HG02938 (cell line): ENCODE results near the gene CYP27B1.

Experiments used
- ATAC-seq: cut with Tn5 transposase; IDR thresholded peaks from one replicate; pipeline ENCODE4 v1.9.1; 2021; ENCODE audit warnings: mild to moderate bottlenecking, moderate library complexity; ENCODE audit not compliant: unreplicated experiment

CYP27B1 gene

DNA sequence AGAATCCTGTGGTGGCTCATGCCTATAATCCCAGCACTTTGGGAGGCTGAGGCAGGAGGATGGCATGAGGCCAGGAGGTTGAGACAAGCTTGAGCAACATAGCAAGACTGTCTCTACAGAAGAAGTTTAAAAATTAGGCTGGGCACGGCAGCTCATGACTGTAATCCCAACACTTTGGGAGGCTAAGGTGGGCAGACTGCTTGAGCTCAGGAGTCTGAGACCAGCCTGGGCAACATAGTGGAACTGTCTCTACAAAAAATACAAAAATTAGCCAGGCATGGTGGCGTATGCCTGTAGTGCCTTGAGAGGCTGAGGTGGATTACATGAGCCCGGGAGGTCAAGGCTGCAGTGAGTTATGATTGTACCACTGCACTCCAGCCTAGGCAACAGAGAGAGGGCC is 998 bp upstream of the CYP27B1 start:
- ATAC-seq: no peak

DNA sequence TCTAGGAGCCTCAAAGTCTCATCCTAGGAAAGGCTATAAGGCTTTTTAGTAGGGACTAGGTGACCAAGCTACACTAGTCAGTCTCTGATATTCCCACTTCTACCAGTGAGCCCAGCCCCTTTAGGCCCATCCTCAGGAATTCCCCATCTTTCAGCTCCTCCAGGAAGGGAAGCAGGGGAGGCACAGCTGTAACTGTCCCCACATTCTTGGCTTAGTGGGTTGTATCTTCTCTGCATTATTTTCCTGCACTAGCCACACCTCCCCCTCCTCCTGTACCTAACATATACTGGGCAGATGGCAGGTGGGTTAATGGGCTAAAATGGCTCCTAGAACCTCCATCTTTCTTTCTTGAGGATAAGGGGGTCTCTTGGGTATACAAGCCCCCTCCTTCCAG is 424 bp upstream of the CYP27B1 start:
- ATAC-seq: no peak

DNA sequence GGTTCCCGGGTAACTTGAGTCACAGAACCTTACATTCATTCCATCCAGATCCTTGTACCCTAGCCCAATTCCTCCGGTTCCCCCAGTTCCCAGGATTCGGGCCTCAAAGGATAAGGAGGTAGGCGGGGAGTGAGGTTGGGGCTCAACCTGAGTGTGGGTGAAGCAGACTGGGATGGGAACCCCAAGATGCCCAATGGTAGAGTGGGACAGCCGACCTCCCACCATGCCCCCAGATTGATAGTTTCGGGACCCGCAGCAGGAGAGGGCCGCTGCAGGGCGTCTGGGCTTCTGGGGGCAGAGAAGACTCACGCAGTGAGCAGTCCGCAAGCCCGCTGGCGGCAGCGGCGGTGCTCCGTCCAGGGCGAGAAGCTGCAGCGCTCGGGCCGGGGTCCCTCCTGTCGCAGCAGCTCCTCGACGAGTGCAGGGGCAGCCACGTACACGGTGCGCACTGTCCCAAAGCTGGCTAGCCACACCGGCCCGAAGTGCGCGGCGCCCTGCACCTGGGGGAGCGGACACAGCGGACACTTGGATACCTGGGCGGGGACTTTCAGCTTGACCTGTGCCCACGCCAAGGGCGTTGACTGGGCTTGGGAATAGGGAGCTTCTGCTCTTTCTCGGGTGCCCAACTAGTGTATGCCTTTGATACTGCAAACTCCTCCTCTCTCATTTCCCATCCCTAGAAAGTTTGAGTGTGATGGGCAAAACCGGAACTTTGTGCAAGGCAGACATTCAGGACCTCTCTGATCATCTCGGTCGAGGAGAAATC is 997 bp downstream of the CYP27B1 start:
- no peak for ATAC-seq

DNA sequence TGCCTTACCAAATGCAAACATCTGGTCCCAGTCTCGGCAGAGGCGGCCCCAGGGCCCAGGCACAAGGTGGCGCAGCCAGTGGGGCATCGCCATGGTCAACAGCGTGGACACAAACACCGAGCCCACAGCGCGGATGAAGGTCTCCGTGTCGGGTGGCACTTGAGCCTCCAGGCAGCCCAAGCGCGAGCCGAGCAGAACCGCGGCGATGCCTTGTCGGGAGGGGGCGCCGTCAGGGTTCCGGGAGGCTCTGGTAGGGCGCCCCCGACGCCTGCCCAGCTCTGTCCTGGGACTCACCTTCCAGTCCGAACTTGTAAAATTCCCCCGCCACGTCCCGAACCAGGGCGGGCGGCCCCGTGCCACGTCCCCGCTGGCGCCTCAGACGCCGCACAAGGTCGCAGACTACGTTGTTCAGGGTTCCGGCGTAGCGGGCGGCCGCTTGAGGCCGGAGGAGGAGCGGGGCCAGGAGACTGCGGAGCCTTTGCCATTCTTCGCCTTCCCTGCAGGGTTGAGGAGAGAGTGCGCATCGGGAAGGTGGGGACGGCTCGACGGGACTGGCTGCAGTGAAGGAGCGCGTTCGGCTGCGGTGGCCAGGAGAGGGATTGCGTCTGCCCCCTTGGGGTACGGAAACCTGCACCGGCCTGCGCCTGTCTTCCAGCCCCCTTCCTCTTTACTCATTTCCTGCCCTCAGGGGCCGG is 1.7 kb downstream of the CYP27B1 start:
- peak; percentile 51 for ATAC-seq

DNA sequence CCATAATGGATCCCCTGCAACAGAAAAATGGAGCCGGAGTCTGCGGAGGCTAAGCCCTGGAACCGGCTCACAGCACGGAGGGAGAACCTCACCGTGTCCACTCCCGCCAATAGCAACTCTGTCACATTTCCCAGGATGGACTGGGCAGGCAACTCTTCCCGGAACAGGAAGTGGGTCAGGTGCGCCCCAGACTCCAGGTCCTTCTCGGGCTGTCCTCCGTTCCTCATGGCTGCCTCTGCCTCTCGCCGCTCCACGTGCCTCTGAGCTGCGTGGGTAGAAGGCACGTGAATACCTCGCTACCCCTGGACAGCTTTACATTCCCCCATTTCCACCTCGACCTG is 2.2 kb downstream of the CYP27B1 start:
- no peak for ATAC-seq

DNA sequence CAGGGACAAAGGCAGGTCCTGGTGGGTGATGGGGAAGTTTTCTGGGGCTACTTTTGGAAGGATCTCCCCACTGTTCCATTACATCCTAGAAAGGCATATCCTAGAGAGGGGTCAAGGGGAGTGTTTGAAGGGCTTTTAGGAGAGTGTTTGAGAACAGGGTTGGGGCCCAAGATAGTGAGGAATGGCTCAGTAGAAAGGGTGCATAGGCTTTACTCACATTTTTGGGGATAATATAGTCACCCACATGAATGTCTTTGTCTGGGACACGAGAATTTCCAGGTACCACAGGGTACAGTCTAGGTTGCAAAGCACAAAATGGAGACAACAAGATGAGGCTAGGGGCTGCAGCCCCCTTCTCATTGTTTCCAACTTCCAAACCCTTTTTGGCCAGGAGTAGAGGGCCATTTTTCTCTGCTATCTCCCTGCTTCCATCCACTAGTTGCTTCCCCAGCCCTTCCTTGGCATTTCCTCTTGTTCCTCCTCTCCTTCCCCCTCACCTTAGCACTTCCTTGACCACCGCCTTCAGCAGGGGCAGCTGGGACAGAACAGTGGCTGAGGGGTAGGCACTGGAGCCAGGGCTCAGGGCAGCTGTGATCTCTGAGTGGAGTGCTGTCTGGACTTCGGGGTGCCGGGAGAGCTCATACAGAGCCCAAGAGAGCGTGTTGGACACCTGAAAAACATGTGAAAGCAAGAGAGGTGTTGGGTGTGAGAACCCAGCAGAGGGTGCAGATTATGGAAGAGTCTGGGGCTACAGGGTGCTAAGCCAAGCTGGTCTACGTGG is 2.8 kb downstream of the CYP27B1 start:
- ATAC-seq: no peak

DNA sequence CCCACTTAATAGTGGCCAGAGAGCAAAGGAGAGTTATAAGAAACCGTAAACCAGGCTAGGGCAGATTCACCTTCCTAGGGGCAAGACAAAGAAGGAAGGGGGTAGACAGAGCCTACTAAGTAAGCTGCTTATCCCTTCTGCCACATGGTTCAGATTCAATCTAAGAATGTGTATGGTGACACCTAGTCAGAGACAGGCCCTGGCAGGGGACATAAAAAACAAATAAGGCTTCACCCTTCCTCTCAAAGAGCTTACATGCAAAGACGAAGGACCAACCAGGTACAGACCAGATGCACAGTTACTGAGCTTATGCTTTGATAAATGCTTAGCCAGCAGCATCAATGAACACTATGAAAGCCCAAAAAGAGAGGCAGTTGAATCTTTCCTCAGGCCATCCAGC is 4.4 kb downstream of the CYP27B1 start:
- ATAC-seq: no peak

DNA sequence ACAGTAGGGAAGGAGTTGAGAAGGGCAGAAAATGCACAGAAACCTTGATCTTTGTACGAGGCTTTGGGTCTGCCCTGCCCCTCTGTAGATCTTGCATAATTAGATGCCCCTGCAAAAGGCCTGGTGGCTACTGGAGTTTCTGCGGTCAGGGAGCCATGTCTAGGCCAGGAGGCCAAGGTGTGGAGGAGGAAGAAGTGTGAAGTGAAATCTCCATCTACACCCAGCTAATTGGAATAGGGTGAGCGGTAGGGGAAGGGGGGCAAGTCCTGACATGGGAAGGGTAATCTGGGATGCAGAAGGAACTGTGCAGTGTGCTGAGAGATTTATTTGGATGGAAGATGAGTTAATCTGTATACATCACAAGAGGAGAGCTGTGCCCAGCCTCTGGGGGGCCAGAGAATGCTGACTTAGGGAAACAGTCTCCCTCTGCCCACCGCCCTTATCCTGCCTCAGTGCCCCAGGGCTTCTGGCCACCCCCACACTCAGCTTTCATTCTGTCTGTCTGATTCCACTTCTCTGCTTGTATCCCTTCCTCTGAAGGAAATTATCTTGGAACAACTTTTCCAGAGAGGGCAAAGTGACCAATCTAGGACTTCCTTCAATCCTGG is 5.4 kb downstream of the CYP27B1 start:
- no peak for ATAC-seq

DNA sequence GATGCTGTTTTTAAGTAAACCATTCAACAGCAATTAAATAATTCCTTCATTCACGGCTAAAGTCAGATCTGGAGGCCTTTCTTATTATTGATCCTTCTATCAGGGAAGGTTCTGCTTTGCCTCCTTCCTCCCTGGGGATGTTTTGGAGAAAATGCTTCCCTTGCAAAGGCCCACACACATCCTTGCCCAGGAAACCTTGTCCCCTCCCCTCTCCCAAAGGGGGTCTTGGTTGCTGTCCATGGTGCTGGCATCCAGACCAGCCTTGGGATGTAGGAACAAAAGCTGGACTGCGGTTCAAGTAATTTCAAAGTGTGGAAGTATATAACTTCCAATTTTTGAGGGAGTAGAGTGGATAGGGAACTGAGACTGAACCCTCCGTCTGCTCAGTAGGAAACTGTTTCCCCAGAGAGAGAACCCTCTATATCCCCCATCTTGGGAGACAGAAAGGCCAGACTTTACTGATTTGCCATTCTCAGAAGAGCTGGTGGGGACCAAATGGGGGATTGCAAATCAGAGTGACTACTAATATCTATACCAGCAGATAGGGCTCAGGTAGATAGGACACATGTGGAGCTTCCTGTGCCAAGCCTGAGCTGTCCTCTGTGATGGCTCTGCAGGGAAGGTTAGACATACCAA is 6.4 kb downstream of the CYP27B1 start:
- ATAC-seq: no peak

DNA sequence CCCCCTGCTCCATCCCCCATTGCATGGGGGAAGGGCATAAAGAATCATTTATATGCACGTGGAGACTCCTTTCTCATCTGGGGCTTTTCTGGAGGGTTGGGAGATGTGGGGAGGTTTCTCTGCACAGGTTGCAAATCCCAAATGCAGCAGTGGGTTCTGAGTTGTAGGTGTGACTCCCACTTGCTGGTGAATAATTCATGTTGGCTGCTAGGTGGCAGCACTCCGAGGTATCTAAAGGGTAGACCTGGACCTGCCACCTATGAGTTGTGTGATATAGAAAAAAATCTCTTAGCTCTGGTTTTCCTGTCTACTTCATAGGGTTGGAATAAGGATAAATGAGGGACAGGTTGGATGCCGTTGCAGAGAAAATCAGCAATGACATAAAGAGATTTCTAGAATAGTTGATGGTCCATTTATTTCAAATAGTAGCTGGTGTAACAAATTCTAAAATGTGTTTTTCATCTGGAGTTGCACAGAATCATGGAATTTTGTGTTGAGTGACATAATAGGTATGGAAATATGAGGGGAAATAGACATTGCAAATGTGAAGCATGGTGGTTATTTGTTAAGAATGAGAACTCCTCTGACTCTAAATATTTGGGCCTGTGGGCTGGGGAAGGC is 7.4 kb downstream of the CYP27B1 start:
- no peak for ATAC-seq

DNA sequence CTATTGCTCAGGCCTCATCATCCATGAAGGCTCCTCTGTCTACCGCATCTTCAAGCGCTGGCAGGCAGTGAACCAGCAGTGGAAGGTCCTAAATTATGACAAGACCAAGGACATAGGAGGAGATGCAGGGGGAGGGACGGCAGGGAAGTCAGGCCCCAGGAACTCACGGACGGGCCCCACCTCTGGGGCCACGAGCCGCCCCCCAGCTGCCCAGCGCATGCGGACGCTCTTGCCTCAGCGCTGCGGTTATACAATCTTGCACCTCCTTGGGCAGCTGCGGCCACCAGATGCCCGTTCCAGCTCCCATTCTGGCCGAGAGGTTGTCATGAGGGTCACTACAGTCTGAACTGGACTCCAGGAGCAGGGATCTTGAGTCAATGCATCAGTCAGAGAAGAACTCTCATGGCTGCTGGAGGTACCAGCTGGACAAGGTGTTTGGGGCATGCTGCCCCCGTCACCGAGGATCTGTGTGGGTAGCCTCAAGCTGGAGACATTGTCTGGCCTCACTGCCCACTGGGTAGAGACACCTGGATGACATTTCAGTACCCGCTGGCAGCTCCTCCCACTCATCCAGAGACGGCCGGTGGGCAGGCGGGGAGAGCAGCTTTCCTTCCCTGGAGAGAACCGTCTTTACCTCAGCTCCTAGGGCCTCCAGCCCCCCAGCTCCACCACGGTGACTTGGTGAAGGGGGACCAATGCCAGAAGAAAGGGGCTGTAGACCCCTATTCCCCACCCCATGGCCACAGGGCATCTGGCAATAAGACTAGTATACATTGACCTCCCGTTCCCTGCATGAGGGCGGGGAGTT is 8.1 kb downstream of the CYP27B1 start:
- ATAC-seq: no peak

DNA sequence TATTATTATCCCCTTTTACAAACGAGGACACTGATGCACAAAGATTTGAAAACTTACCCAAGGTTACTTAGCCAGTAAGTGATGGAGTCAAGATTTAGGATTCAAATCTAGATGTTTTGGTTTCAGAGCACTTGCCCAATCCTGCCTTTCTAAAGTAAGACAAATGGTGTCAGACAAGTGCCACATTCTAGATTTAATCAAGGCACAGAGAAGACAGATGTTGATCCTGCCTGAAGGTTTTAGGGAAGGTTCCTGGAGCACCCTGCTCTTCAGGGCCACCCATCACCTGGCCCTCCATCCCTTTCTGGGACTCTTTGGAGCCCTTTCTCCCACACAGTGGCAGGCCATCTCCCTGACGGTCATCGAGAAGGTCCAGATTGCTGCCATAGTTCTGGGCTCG is 9.1 kb downstream of the CYP27B1 start:
- ATAC-seq: no peak

DNA sequence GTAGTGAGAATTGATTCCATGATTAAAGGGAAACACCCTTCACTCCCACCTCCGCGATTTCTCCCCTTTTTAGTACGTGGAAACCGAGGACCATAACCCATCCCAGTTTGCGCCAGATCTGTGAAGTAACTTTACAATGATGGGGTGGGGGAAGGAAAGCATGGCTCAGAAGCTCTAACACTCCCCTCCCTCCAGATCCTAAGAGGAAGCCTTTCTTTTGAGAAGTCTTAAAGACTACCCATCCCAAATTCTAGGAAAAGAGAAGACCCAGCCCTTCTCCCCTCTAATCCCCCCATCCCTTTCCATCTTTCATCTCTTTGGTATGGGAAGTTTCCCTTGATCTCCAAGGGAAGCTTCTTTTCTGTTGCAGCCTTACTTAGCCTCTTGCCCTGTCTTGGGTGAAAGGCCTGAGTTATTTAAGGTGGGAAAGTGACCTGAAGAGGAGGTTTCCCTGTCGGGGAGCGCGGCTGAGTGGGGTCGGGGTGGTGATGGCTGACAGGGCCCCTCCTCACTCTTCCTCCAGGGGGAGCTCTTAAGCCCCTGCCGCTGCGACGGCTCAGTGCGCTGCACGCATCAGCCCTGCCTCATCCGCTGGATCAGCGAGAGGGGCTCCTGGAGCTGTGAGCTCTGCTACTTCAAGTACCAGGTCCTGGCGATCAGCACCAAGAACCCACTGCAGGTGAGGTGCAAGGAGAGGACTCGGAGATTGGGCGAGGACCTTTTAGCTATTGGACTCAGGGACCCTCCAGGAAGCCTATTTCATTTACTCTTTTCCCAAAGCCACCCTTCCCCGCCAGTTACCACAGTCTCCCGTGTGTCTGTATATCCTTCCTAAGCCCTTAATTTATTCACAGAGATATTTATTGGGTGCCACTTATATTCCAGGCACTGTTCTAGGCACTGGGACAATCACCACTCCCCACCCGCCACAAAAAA is 10.2 kb downstream of the CYP27B1 start:
- no peak for ATAC-seq

DNA sequence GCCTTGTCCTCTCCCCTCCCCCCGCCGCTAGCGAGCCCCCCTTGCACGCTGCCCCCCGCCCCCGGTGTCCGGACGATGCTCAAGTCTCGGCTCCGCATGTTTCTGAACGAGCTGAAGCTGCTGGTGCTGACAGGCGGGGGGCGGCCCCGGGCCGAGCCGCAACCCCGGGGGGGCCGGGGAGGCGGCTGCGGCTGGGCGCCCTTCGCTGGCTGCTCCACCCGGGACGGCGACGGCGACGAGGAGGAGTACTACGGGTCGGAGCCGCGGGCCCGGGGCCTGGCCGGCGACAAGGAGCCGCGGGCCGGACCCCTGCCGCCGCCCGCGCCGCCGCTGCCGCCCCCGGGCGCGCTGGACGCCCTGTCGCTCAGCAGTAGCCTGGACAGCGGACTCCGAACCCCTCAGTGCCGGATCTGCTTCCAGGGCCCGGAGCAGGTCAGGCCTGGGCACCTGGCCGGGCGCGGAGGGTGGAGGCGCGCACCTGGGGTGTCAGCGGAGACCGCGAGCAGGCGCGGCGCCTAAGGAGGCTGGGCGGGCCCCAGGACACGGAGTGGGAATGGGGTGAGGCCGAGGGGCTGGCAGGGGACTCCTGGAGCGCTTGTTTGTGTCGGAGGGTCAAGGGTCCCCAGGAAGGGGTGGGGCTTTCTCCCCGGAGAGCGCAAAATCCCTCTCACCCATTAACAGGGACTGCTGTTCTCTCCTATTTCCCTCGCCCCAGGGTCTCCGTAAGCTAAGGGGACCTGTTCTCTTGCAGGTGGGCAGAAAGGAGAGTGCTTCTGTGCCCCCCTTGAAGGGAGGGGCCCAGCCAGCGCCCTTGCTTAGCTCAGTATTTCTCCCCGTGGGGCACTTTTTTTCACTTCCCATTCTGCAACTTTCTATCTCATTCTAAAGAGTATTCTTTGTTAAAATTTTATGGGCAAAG is 11.2 kb downstream of the CYP27B1 start:
- ATAC-seq: no peak

DNA sequence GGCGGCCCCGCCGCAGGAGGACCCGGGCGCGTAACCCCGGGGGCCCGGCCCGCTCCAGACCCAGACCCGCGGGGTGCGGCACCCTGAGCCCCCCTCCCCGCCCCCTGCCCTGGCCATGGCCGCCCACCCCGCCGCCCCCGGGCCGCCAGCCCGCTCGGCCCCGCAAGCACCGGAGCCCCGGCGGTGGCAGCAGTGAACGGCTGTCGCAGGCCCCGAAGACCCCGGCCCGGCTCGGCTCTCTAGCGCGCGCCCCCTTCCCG is 11.8 kb downstream of the CYP27B1 start:
- ATAC-seq: no peak

DNA sequence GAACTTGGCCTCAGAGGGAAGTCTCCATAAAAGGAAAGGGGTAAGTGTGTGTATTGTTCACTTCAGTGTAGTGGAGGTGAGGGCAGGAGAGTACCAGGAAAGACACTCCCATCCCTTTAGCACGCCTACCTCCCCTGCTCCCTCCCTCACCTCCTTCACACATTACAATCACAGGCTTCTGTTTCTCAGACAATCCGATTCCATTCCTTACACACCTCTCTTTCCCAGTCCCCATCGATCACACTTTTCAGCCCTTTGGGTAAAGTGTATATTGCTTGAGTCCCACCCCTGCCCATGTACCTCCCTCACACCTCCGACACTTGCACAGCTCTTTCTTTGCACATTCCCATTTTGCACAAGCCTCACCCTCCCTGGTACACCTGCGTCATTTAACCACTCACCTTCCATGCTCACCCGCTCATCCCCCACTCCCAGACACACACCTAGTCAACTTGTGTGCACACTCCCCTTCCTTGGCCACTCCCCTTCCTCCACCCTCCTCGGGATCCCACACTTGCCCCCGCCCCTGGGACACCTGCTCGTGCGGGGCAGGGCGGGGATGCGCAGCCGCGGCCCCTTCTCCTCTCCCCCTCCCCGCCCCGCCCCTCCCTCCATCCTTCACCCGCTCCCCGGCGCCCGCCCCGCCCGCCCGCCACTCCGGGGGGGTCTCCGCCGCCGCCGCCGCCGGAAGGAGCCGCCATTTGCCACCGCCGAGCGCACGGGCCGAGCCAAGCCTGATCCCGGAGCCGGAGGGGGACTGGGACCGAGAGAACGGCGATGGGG is 12.3 kb downstream of the CYP27B1 start, which contains the start of gene MARCHF9:
Gene MARCHF9 (plus strand): TSS at position 693 of the 783 bp plus-strand sequence. CDS start 426 bp downstream, outside the sequence.
- ATAC-seq: no peak

DNA sequence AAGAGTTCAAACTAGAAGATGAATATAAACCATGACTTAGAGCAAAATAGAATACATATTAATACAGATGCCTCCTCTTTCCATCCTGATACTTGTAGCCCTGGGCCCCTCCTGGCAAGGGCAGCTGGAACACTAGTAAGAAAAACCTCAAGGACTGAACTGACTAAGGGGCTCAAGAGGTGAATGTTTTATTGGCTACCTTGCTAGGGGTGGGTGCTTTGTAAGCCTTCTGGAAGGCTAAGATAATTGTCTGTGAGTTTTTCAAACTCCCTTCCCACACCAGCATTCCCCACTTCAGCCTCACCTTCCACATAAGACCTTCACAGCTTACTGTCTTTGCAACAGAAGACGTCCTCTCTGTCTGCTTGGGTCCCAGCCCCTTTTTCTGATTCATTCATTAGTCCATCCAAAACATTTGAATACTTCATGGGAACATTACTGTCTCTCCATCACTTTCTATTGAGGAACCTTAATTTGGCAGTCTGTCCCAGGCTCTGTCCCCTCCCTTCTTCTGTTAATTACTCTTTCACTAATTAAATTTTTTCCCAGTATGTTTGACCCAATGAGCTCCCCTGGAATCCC is 13.0 kb downstream of the CYP27B1 start:
- no peak for ATAC-seq
